Measurements from ENCODE around the gene AASDH.

Gene AASDH

DNA sequence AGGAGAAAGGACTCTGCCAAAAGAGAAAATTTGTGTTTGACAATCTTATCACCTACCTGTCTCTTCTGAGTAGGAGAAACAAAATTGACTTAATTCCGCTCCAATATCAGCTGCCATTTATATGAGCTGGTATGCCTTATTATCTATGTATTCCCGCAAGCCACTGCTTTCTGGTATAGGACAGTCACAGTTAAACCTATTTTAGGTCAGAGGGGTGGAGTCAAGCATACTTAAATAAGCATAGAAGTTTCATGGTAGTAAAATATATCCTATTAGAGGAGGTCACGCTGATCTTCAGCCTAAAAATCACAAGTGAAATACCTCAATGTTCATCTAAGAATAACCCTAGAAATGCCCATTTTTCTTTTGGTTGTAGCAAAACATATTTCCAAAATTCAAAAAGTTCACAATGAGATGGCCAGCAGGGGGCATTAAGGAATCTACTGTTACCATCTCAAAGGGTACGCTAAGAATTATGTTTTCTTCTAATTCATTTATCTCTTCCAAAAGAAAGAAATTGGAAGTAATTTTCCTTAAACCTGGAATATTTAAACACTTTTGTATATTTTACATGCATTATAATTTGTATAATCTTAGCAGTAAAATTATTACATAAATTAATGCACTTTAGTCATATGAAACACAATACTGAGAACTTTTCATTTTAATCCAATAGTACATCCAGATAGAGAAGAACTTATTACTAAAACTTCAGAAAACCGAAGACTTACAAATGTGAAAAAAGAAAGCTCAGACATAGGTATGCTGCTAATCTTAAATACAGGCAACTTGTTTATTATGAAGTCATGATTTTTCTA, 37.6 kb upstream of the AASDH start:
- DNase-seq (ENCODE audit: low spot score) = no peak
- peak; percentile 25; the same call in 1 of the 3 replicates for ATAC-seq (ENCODE audit: low read depth)
- Histone ChIP-seq H3K9me3 (ENCODE audit: severe bottlenecking) (no peaks in the 10 kb centered on the region), H3K4me1 (ENCODE audit: insufficient read depth, poor library complexity, severe bottlenecking) (peaks cover 4% of the 10 kb centered on the region), H3K36me3 (ENCODE audit: low read depth) (peaks cover 7% of the 10 kb centered on the region; the same call in 1 of the 2 replicates), H3K4me3 (ENCODE audit: severe bottlenecking) (no peak overlapping the region), H3K27me3 (ENCODE audit: insufficient read depth, poor library complexity, severe bottlenecking) (no peaks in the 10 kb centered on the region), H3K27ac (ENCODE audit: poor library complexity, severe bottlenecking) (no peak overlapping the region)
- TF ChIP-seq, protein P1, sequence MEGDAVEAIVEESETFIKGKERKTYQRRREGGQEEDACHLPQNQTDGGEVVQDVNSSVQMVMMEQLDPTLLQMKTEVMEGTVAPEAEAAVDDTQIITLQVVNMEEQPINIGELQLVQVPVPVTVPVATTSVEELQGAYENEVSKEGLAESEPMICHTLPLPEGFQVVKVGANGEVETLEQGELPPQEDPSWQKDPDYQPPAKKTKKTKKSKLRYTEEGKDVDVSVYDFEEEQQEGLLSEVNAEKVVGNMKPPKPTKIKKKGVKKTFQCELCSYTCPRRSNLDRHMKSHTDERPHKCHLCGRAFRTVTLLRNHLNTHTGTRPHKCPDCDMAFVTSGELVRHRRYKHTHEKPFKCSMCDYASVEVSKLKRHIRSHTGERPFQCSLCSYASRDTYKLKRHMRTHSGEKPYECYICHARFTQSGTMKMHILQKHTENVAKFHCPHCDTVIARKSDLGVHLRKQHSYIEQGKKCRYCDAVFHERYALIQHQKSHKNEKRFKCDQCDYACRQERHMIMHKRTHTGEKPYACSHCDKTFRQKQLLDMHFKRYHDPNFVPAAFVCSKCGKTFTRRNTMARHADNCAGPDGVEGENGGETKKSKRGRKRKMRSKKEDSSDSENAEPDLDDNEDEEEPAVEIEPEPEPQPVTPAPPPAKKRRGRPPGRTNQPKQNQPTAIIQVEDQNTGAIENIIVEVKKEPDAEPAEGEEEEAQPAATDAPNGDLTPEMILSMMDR (IDR thresholded peaks at IDR 0.05; ENCODE audit: poor library complexity, severe bottlenecking) = peak; percentile 75

DNA sequence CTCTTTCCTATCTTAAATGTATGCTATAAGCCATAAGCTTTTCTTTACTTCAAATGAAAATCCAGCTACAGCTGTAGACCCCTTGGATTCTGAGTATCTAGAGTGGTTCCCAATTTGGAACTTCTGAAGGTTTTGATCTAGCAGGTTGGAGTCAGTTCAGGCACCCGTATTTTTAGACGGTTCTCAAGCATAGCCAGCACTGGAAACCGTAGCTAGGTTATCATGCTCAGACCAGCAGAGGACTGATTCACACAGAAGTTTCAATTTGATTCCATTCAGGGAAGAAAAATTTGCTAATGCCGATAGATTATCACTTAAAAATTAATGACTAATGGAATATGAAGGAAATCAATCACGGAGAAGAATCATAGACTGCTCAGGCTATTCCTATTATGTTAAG, 36.9 kb upstream of the AASDH start:
- DNase-seq (ENCODE audit: low spot score) (no peak), ATAC-seq (ENCODE audit: low read depth) (no peak)
- no peak overlapping the region for H3K27ac ChIP-seq (ENCODE audit: poor library complexity, severe bottlenecking)
- H3K9me3 ChIP-seq (ENCODE audit: severe bottlenecking) = no peaks in the 10 kb centered on the region
- H3K27me3 ChIP-seq (ENCODE audit: insufficient read depth, poor library complexity, severe bottlenecking) = no peaks in the 10 kb centered on the region
- no peak overlapping the region for H3K4me3 ChIP-seq (ENCODE audit: severe bottlenecking)
- peaks cover 4% of the 10 kb centered on the region for H3K4me1 ChIP-seq (ENCODE audit: insufficient read depth, poor library complexity, severe bottlenecking)
- H3K36me3 ChIP-seq (ENCODE audit: low read depth) = peaks cover 7% of the 10 kb centered on the region; the same call in 1 of the 2 replicates
- TF ChIP-seq, protein P1 (IDR thresholded peaks at IDR 0.05; ENCODE audit: poor library complexity, severe bottlenecking) = no peak

DNA sequence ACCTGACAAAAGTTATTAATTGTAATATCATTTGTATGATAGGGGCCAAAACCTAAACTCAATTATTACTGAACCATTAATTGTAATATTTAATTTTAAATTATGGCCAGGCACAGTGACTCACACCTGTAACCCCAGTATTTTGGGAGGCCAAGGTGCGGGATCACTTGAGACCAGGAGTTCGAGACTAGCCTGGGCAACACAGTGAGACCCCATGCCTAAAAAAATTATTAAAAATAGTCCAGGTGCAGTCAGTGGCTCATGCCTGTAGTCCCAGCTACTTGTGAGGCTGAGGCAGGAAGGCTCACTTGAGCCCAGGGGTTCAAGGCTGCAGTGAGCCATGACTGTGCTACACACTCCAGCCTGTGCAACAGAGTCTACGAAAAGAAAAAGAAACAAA, 30.1 kb upstream of the AASDH start:
- no peaks in the 10 kb centered on the region for H3K36me3 ChIP-seq (ENCODE audit: low read depth)
- H3K9me3 ChIP-seq (ENCODE audit: severe bottlenecking) = no peaks in the 10 kb centered on the region
- no peak for ATAC-seq (ENCODE audit: low read depth)
- TF ChIP-seq, protein P1 (IDR thresholded peaks at IDR 0.05; ENCODE audit: poor library complexity, severe bottlenecking) = no peak
- H3K4me3 ChIP-seq (ENCODE audit: severe bottlenecking) = no peak overlapping the region
- no peak overlapping the region for H3K27ac ChIP-seq (ENCODE audit: poor library complexity, severe bottlenecking)
- H3K27me3 ChIP-seq (ENCODE audit: insufficient read depth, poor library complexity, severe bottlenecking) = no peaks in the 10 kb centered on the region
- DNase-seq (ENCODE audit: low spot score) = no peak
- no peaks in the 10 kb centered on the region for H3K4me1 ChIP-seq (ENCODE audit: insufficient read depth, poor library complexity, severe bottlenecking)

DNA sequence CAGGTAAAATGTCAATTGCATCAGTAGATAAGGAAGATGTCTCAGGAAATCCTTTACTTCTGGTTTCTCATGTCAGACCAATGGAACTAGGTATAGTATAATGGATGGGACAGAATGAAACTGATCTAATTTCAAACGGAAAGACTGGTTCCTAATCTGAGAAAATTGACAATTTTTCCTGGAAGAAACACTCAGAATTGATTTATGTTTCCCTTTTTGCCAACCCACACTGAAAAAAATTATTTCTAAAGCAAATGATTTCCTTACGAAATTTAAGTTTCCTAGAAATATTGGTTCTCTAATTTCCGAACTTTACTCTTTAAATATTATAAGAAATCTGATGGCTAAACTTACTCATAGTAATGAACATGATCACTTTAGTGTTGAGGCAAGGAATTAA, 29.1 kb upstream of the AASDH start:
- TF ChIP-seq, protein P1 (IDR thresholded peaks at IDR 0.05; ENCODE audit: poor library complexity, severe bottlenecking) = no peak
- Histone ChIP-seq H3K4me1 (ENCODE audit: insufficient read depth, poor library complexity, severe bottlenecking) (no peaks in the 10 kb centered on the region), H3K27ac (ENCODE audit: poor library complexity, severe bottlenecking) (no peak overlapping the region), H3K9me3 (ENCODE audit: severe bottlenecking) (no peaks in the 10 kb centered on the region), H3K27me3 (ENCODE audit: insufficient read depth, poor library complexity, severe bottlenecking) (no peaks in the 10 kb centered on the region), H3K4me3 (ENCODE audit: severe bottlenecking) (no peak overlapping the region), H3K36me3 (ENCODE audit: low read depth) (no peaks in the 10 kb centered on the region)
- no peak for DNase-seq (ENCODE audit: low spot score)
- no peak for ATAC-seq (ENCODE audit: low read depth)

DNA sequence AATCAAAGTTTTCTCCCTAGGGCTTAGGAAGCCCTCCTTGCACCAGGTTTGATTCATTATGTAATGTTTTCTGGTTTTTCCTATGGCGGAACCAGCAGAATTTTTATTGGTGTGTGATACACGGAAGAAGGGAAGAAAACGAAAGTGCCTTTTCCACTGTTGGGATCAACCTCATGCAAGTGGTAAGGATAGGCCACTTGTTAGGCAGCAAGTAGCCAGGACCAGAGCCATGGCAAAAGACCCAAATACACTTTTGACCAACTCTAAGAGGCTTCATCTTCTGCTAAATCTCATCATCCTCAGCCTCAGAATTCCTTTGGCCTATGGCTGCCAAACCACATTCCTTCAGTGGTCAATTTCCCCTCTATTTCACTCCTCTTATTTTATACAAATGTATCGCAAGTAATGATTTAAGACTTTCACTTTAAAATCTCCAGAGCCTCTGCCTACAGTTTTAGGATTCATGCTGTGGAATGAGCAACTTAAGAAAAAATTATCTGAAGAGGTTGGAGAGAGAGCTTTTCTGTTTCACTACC, 26.9 kb upstream of the AASDH start:
- Histone ChIP-seq H3K9me3 (ENCODE audit: severe bottlenecking) (no peaks in the 10 kb centered on the region), H3K4me3 (ENCODE audit: severe bottlenecking) (no peak overlapping the region), H3K27ac (ENCODE audit: poor library complexity, severe bottlenecking) (no peak overlapping the region), H3K4me1 (ENCODE audit: insufficient read depth, poor library complexity, severe bottlenecking) (peaks cover 14% of the 10 kb centered on the region), H3K27me3 (ENCODE audit: insufficient read depth, poor library complexity, severe bottlenecking) (no peaks in the 10 kb centered on the region), H3K36me3 (ENCODE audit: low read depth) (no peaks in the 10 kb centered on the region)
- DNase-seq (ENCODE audit: low spot score) (no peak), ATAC-seq (ENCODE audit: low read depth) (no peak)
- TF ChIP-seq, protein P1 (IDR thresholded peaks at IDR 0.05; ENCODE audit: poor library complexity, severe bottlenecking) = no peak

Measured in RWPE2 (cell line).